NT2/D1 (cell line): ENCODE data around the gene CARD19.

ENCODE experiments used
- SUZ12 ChIP-seq: IDR thresholded peaks from 2 replicates; pipeline ENCODE4 v1.6.1; 2011; ENCODE audit not compliant: insufficient read length, insufficient read depth; ENCODE audit errors: extremely low read depth
- YY1 ChIP-seq: IDR thresholded peaks from 2 replicates; pipeline ENCODE4 v1.6.1; 2011; ENCODE audit not compliant: insufficient read length, insufficient read depth

DNA sequence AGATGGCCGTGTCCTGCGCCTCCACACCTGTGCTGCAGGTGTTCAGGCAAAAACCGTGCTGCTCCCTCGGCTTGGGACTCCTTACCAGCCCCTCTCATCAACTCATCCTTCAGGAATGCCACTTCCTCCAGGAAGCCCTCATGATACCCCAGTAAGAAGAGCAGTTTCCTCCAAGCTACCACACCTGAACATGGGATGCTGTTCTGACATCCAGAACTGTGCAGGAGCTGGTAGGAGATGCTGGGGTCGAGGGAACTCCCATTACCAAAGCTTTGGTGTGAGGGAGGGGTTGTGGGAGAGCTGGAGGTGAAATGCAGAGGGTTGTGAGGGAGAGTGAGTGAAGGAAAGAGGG lies 18.9 kb downstream of the CARD19 start:
- TF ChIP-seq SUZ12 (no peak), YY1 (no peak)
